ENCODE measurements around the gene CLASP1.
A peak's percentile ranks its signal among the peaks of the same experiment; 100 is the strongest.
"Not testable (repeated sequence)": the region's sequence is repeated elsewhere in the genome, so short reads cannot be mapped to it uniquely, and the experiment has no call there.

The CLASP1 gene

DNA sequence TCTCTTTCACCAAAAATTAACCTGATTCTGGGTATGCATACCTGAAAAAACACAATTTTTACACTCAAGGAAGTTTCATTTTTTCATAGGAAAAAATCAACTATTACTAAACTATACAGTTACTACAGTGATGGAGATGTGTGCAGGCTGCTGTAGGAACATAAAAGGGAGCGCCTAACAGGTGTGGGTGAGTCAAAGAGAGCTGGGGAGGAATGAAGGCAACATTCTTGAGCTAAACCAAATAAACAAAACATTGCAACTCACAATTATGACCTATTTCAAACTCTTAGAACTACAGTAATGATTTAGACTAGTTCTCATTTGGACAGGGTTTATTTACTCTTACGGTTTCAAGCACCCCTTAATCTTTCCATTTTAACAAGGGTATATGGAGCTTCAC lies 13.4 kb upstream of the CLASP1 start:
- no peak for DNase-seq (ENCODE audit: low spot score)

DNA sequence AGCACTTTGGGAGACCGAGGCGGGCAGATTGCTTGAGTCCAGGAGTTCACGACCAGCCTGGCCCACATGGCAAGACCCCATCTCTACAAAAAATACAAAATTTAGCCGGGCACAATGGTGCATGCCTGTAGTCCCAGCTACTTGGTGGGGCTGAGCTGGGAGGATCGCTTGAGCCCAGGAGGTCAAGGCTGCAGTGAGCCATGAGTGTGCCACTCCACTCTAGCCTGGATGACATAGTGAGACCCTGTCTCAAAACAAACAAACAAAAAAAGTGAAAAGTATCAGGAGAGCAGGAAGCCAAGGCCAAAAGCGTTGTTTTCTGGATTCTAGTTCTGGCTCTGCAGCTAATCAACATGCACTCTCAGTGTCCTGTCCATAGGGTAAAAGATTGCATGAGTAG lies 10.7 kb upstream of the CLASP1 start:
- no peak for DNase-seq (ENCODE audit: low spot score)

DNA sequence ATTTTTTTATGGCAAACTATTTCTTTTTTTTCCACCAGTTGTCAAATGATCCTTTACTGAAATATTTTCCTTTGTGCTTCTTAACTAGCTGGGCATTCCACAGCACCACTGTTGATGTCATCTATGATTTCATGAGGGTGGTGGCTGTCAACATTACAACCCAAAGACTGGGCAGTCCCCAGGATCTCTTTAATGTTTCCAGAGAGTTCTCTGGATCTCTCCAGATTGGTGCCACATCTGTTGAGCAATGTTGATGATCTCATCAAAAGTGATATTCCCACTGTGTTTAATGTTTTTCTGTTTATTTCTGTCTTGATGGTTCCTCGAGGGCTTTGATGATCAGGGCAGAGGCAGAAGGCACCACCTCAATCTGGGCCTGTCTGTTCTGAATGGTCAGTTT lies 9.1 kb upstream of the CLASP1 start:
- DNase-seq (ENCODE audit: low spot score) = not testable (repeated sequence)

GRCh38 chr2:121653035-121653434 lies 3.8 kb upstream of the CLASP1 start:
- no peak for DNase-seq (ENCODE audit: low spot score)

- peak; percentile 12 for DNase-seq (ENCODE audit: low spot score)
Observed at GRCh38 chr2:121650315-121650930, 1.2 kb upstream of the CLASP1 start.

DNA sequence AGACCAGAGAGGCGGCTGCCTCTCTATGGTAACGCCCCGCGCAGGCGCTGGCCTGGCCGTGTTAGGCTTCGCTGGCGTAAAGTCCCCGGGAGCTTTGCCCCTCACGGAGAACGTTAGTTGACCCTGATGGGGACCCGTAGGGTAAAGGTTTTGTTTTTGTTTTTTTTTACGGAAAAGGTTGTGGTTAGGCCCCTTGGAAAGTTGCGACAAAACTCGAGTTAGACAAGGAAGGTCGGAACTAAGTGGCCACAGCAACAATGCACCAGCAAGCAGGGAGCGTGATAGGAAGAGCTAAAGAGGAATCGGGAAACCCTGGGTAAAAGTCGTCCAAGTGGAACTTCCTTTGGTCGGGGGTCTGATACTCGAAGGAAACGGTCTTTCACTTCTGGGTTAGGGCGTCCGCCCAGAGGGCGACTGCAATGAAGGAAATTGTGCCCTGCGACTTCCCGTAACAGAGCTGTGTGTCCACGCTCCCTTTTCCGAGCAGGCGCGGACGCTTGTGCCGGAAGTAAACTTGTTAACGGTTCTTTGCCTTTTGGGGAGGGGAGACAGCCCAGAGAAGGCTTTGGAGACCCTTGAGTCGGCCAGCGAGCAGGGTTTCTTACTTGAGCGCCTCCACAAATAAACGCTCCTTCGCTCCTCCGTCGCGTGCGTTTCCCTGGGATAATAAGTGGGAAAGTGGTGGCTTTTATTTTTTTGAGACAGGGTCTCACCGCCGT lies 493 bp upstream of the CLASP1 start:
- peak; percentile 49 for DNase-seq (ENCODE audit: low spot score)

DNA sequence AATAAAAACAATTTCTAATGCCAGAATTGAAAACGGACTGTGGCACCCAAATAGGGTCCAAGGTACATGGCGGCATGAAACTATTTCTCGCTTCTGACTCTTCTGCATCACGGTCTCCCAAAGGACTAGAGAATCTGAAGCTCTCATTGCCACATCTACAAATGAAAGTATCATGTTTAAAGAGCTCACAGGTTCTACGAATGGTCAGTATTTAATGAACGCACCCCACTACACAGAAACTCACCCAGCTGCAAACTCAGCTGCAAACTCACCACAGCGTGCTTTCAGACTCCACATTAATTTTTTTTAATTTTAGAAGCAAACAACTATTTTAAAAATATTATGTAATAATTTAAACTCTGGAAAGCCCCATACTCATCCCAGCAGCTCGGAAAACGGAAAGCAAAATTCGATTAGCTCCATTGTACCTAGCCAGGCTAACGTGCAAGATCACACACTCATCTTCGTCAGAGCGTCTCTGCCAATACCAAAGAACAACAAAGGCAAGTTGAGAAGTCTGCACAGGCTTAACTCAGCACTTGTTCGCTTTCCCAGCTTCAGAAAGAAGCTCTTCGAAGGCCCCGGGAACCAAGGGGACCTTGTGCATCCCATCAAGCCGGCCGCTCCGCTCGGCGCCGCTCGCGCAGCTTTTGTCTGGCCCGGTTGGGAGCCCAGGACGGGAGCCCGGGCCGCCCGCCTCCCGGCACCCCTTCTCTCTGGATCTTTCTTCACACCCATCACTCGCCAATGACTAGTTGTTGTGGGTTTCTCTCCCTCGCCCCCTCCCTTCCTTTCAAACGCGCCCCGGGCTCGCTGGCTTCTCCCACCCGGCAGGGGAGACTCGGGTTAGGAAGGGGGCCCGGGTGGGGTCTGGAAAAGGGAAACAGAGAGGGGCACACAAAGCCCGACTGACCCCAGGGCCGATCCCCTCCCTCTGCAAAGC lies 785 bp downstream of the CLASP1 start:
- DNase-seq (ENCODE audit: low spot score) = peak; percentile 37

DNA sequence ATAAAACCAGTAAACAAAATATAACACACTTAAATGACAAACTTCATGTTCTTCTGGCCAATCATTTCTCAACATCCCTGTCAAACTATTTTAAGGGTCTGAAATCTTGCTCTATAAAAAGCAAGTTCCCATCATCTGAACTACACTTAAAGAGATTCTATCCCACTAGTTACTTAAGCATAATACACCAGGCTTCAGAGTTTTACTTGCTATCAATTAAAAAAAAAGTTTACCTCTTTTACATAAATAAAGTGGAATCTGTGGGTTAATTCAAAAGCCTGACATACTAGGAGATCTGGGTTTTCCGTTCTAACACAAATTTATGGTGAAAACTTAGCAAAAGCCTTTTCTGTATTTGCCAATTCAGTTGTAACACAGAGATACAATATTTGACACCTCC lies 1.9 kb downstream of the CLASP1 start:
- DNase-seq (ENCODE audit: low spot score) = no peak

DNA sequence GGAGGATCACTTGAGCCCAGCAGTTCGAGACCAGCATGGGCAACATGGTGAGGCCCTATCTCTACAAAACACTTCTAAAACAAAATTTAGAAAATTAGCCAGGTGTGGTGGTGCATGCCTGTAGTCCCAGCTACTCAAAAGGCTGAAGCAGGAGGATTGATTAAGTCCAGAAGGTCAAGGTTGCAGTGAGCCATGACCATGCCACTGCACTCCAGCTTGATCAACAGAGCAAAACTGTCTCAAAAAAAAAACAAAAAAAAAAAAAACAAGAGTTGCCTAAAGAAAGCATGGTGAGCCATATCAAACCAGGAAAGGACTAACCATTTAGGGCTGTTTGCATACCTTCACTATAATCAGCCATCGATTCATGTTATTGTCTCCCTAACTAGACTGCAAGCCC lies 4.5 kb downstream of the CLASP1 start:
- DNase-seq (ENCODE audit: low spot score) = no peak

- DNase-seq (ENCODE audit: low spot score) = no peak
Observed at GRCh38 chr2:121643877-121644276, 5.4 kb downstream of the CLASP1 start.

DNA sequence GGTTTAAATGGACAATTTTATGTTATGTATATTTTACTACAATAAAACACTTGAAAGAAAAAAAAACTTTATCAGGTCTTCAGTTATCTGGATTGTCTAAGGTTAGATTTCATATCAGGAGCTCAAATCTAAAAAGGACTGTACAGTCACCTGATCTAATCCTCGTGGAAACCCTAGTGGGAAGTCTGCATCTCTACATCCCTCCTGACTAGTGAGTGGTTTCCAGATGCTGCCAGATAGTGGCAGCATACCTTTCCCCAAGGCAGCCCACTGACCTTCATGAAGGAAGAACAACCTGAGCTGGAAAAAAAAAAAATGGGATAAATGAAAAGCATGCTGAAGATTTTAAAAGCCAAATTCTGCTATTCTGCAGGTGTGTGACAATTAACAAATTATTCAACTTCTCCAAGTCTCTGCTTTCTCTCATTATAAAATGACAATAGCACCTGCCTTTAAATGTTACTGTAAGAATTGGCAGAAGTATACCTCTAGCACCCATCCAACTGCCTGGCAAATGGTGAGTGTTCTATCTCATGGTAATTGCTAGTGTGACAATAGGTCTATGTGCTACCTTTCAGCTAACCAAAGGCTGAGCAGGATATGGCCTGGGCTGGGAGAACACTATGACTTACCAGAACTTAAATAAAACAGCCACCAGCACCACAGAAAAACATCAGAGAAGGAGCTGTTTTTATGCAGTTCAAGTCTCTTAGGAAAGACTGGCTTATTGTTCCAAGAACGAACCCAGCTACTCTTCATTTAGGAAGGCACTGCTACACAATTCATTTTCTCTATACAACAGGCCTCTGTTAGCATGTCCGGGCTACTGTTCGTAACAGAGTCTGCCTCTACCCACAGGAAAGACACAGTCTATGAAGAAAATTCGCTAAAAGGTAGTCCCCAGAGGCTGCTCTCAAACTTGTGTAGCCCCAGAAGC lies 8.6 kb downstream of the CLASP1 start:
- DNase-seq (ENCODE audit: low spot score) = no peak

GRCh38 chr2:121639846-121640245 lies 9.4 kb downstream of the CLASP1 start:
- not testable (repeated sequence) for DNase-seq (ENCODE audit: low spot score)

DNA sequence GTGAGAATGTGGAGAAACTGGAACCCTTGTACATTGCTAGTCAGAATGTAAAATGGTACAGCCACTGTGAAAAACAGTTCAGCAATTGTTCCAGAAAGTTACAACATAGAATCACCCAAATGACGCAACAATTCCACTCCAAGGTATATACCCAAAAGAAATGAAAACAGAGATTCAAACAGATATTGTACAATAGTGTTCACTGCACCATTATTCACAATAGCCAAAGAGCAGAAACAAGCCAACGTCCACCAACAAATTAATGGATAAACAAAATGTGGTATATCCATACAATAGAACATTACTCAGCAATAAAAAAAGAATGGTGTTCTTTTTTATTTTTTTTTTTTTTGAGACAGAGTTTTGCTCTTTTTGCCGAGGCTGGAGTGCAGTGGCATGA lies 10.9 kb downstream of the CLASP1 start:
- DNase-seq (ENCODE audit: low spot score) = no peak

DNA sequence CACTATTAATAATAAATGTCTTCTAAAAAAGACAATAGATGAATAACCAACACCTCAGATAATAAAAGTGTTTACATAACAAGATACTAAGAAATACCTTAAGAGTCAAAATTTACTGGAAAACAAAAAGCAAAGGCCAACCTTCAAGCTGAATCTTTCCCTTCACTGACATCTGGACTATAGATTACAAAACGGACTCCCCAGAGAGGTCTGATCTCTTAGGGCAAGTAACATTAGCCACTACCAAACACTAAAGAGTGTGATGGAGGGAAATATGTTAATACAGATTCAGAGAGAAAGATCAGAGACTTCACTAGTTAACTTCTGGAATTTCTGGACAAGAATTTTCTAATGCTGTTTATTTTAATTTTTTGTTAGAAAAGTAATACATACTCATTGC lies 13.9 kb downstream of the CLASP1 start:
- no peak for DNase-seq (ENCODE audit: low spot score)

- DNase-seq (ENCODE audit: low spot score) = no peak
Observed at GRCh38 chr2:121634354-121635307, 14.6 kb downstream of the CLASP1 start.

DNA sequence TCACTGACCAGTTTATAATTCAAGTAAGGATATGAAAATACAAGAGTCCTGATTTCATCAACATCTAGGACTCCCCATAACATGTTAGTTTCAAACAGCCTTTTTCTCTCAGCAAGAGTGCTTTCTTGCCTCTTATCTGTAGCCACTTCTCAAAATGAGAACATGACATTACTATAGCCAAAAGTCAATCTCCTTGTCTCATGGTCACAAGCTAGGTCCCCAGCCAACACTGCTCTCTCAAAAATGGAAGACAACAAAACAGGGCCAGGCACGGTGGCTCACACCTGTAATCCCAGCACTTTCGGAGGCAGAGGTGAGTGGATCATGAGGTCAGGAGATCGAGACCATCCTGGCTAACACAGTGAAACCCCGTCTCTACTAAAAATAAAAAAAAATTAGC lies 15.8 kb downstream of the CLASP1 start:
- DNase-seq (ENCODE audit: low spot score) = no peak

GRCh38 chr2:121627525-121628050 lies 21.7 kb downstream of the CLASP1 start:
- no peak for DNase-seq (ENCODE audit: low spot score)

DNA sequence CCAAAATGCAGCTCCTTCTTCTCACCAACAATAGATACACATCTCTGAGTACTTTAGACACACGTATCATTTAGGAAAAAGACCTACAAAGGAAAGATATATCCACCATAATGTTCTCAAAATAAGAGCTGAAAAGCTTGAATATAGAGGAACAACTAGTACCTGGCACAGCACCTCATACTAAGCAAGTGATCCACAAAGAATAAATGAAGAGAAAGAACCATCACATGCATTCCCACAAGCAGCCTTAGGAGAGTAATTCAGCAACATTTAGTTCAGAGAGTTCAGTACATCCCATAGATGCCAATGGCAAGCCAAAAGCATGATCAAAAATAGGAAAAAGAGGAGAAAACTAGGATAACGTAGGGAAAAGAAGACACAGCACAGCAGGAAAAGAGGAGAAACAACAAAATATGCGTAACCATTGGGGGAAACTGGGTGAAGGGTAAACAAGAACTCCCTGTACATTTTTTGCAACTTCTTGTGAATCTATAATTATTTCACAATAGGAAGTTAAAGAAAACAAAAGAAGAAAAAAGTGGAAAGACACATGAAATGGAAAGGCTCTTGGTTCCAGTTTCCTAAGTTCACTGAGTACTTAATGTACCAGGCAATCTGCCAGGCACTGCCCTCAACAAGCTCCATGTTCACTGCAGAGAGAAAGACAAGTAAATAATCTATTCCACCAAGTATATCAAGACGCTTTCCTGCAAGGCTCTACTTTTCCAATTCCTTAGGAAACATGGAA lies 22.3 kb downstream of the CLASP1 start:
- DNase-seq (ENCODE audit: low spot score) = no peak

- DNase-seq (ENCODE audit: low spot score) = no peak
Observed at GRCh38 chr2:121625953-121626352, 23.3 kb downstream of the CLASP1 start.
